Panc1 (cell line): Measurements from ENCODE around the gene SYCN.

ENCODE experiments used
- POLR2AphosphoS5 ChIP-seq: IDR thresholded peaks from 2 replicates; pipeline ENCODE4 v1.6.1; 2012; ENCODE audit warnings: mild to moderate bottlenecking, low read depth, low read length, moderate library complexity
- TF ChIP-seq, protein P1 (sequence below): fragments of 450-650 bp; IDR thresholded peaks from 2 replicates; pipeline ENCODE4 v1.5.1; 2017; ENCODE audit warnings: mild to moderate bottlenecking
- TF ChIP-seq, protein P2 (sequence below), 2 experiments: IDR thresholded peaks; 2 replicates each; pipeline ENCODE4 v1.6.1; 2011 to 2012; ENCODE audit warnings: low read depth in 2 of 2, control low read depth in 1 of 2, low read length in 1 of 2, mild to moderate bottlenecking in 1 of 2, moderate library complexity in 1 of 2; ENCODE audit not compliant: insufficient read depth in 1 of 2

DNA sequence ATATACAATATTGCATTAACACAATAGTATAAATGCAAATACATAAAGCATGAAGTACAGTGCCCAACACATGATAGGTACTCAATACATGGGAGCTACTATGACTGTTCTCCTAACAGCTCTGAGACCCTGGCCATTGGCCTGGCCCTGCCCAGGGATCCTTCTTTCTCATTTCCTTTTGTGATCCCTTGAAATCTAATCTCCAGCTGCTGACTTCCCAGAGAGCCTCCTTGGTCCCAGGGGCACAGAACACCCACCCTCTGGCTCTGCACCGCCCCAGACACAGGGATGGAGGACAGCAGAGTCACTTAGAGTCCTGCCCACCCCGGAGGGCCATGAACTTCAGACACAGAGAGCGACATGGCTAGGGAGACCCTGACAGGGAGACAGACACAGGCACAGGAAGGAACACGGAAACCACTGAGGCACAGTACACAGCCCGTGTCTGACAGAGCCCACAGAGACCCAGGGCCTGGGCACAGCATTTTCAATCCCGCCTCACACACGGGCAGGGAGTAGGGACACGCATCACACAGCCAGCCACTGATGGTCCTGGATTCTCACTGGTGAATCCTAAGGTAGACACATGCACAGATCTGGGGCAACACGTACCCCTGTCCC, 4.2 kb upstream of the SYCN start:
- TF ChIP-seq, protein P1, sequence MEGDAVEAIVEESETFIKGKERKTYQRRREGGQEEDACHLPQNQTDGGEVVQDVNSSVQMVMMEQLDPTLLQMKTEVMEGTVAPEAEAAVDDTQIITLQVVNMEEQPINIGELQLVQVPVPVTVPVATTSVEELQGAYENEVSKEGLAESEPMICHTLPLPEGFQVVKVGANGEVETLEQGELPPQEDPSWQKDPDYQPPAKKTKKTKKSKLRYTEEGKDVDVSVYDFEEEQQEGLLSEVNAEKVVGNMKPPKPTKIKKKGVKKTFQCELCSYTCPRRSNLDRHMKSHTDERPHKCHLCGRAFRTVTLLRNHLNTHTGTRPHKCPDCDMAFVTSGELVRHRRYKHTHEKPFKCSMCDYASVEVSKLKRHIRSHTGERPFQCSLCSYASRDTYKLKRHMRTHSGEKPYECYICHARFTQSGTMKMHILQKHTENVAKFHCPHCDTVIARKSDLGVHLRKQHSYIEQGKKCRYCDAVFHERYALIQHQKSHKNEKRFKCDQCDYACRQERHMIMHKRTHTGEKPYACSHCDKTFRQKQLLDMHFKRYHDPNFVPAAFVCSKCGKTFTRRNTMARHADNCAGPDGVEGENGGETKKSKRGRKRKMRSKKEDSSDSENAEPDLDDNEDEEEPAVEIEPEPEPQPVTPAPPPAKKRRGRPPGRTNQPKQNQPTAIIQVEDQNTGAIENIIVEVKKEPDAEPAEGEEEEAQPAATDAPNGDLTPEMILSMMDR = no peak
- TF ChIP-seq POLR2AphosphoS5 = no peak
- TF ChIP-seq, protein P2, sequence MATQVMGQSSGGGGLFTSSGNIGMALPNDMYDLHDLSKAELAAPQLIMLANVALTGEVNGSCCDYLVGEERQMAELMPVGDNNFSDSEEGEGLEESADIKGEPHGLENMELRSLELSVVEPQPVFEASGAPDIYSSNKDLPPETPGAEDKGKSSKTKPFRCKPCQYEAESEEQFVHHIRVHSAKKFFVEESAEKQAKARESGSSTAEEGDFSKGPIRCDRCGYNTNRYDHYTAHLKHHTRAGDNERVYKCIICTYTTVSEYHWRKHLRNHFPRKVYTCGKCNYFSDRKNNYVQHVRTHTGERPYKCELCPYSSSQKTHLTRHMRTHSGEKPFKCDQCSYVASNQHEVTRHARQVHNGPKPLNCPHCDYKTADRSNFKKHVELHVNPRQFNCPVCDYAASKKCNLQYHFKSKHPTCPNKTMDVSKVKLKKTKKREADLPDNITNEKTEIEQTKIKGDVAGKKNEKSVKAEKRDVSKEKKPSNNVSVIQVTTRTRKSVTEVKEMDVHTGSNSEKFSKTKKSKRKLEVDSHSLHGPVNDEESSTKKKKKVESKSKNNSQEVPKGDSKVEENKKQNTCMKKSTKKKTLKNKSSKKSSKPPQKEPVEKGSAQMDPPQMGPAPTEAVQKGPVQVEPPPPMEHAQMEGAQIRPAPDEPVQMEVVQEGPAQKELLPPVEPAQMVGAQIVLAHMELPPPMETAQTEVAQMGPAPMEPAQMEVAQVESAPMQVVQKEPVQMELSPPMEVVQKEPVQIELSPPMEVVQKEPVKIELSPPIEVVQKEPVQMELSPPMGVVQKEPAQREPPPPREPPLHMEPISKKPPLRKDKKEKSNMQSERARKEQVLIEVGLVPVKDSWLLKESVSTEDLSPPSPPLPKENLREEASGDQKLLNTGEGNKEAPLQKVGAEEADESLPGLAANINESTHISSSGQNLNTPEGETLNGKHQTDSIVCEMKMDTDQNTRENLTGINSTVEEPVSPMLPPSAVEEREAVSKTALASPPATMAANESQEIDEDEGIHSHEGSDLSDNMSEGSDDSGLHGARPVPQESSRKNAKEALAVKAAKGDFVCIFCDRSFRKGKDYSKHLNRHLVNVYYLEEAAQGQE (IDR thresholded peaks at IDR 0.05; ENCODE audit: insufficient read depth in 1 of 2, low read depth in 2 of 2, low read length in 1 of 2) = 0 out of 4 replicates have a peak, but pooled peaks of 1 of the 2 experiments have one; percentile 23
